SJSA1 (cell line): ENCODE measurements around the gene UPP2. TPM values are rescaled to one million over a fixed set of nuclear protein-coding genes. Genes with fewer than 3 reads are reported as not detected.

Experiments used
- DNase-seq, 2 experiments: peaks; one replicate each; pipeline ENCODE4 v3.0.0-alpha.2; 2015 to 2020; ENCODE audit warnings: low spot score in 2 of 2, low read depth in 1 of 2
- H3K27ac ChIP-seq: fragments of 250-450 bp; sonication (Bioruptor Pico); 2 replicates; pipeline ENCODE4 v1.5.1; 2020; ENCODE audit warnings: mild to moderate bottlenecking, moderate library complexity
- H3K27me3 ChIP-seq: fragments of 250-450 bp; sonication (Bioruptor Pico); replicated peaks from 2 replicates; pipeline ENCODE4 v1.5.1; 2020; ENCODE audit warnings: mild to moderate bottlenecking, moderate library complexity
- H3K36me3 ChIP-seq: fragments of 250-450 bp; sonication (Bioruptor Pico); 2 replicates; pipeline ENCODE4 v1.5.1; 2020; ENCODE audit warnings: mild to moderate bottlenecking
- H3K4me1 ChIP-seq: fragments of 250-450 bp; sonication (Bioruptor Pico); replicated peaks from 2 replicates; pipeline ENCODE4 v1.6.1; 2021; ENCODE audit warnings: mild to moderate bottlenecking
- H3K4me3 ChIP-seq: fragments of 250-450 bp; sonication (Bioruptor Pico); 2 replicates; pipeline ENCODE4 v1.5.1; 2020; ENCODE audit warnings: mild to moderate bottlenecking
- H3K9me3 ChIP-seq: fragments of 250-450 bp; sonication (Bioruptor Pico); replicated peaks from 2 replicates; pipeline ENCODE4 v1.5.1; 2020; ENCODE audit warnings: mild to moderate bottlenecking
- total RNA-seq: library from RNA; depleted of rRNA; stranded (reverse); fragments of >200 nt; shearing (Covaris generic); gene quantifications from 2 replicates; pipeline ENCODE4 v1.2.3, GENCODE V29; 2014

The UPP2 gene
- total RNA-seq, 1 experiment from 2014 or later: not detected

GRCh38 chr2:158140201-158140600 lies 38.5 kb downstream of the UPP2 start:
- no peak overlapping the region for H3K27ac ChIP-seq
- no peaks in the 10 kb centered on the region for H3K9me3 ChIP-seq
- no peaks in the 10 kb centered on the region for H3K4me1 ChIP-seq
- 0 out of 2 replicates have a peak, but pooled peaks cover 2% of the 10 kb centered on the region for H3K27me3 ChIP-seq
- DNase-seq: no peak
- no peak overlapping the region for H3K4me3 ChIP-seq
- no peaks in the 10 kb centered on the region for H3K36me3 ChIP-seq

- no peak for DNase-seq
- H3K9me3 ChIP-seq: no peaks in the 10 kb centered on the region
- H3K27ac ChIP-seq: no peak overlapping the region
- no peak overlapping the region for H3K4me3 ChIP-seq
- H3K4me1 ChIP-seq: no peaks in the 10 kb centered on the region
- 0 out of 2 replicates have a peak, but pooled peaks cover 2% of the 10 kb centered on the region for H3K27me3 ChIP-seq
- H3K36me3 ChIP-seq: no peaks in the 10 kb centered on the region
Observed at GRCh38 chr2:158142165-158142564, 40.5 kb downstream of the UPP2 start.

GRCh38 chr2:158142568-158143332 lies 41.1 kb downstream of the UPP2 start:
- H3K4me1 ChIP-seq: no peaks in the 10 kb centered on the region
- 0 out of 2 replicates have a peak, but pooled peaks cover 2% of the 10 kb centered on the region for H3K27me3 ChIP-seq
- no peak for DNase-seq

GRCh38 chr2:158143703-158144360 lies 42.2 kb downstream of the UPP2 start:
- Histone ChIP-seq H3K36me3 (no peaks in the 10 kb centered on the region), H3K27me3 (0 out of 2 replicates have a peak, but pooled peaks cover 2% of the 10 kb centered on the region), H3K27ac (no peak overlapping the region), H3K4me3 (no peak overlapping the region), H3K9me3 (no peaks in the 10 kb centered on the region), H3K4me1 (no peaks in the 10 kb centered on the region)
- DNase-seq: no peak

More at GRCh38 chr2:158142568-158143332, 41.1 kb downstream of the UPP2 start:
- Histone ChIP-seq H3K4me3 (no peak overlapping the region), H3K9me3 (no peaks in the 10 kb centered on the region), H3K36me3 (no peaks in the 10 kb centered on the region), H3K27ac (no peak overlapping the region)

DNA sequence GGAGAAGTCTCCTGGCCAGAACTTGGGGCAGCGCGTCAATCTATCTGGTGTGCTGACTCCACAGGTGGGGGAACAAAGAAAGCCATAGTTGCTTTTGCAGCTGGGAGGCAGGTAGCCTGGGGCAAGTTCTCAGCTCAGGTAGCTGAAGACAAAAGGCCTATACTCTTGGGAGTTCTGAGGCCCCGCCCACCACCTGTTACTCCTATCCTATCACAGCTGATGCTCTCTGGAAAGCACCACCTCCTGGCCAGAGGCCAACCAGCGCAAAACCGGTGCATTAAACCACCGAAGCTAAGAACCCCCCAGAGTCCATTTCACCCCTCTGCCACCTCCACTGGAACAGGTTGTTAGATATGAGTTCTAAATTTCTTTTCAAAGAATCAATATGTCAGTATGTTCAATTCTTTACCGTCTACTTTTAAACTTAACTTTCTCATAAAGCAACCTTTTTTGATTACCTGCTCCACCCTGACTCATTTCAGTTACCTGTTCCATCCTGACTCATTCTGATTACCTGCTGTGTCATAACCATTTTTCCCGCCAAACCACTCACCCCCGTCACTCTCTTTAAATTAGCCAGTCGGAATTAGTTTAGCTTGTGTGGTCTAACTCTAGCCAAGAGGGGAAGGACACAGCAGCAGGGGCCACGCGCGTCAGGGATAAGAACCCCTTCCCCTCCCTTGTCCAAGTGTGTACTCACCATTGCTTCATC lies 43.4 kb downstream of the UPP2 start:
- no peak for DNase-seq
- Histone ChIP-seq H3K9me3 (no peaks in the 10 kb centered on the region), H3K4me3 (no peak overlapping the region), H3K27ac (no peak overlapping the region), H3K4me1 (no peaks in the 10 kb centered on the region), H3K27me3 (0 out of 2 replicates have a peak, but pooled peaks cover 2% of the 10 kb centered on the region), H3K36me3 (no peaks in the 10 kb centered on the region)

DNA sequence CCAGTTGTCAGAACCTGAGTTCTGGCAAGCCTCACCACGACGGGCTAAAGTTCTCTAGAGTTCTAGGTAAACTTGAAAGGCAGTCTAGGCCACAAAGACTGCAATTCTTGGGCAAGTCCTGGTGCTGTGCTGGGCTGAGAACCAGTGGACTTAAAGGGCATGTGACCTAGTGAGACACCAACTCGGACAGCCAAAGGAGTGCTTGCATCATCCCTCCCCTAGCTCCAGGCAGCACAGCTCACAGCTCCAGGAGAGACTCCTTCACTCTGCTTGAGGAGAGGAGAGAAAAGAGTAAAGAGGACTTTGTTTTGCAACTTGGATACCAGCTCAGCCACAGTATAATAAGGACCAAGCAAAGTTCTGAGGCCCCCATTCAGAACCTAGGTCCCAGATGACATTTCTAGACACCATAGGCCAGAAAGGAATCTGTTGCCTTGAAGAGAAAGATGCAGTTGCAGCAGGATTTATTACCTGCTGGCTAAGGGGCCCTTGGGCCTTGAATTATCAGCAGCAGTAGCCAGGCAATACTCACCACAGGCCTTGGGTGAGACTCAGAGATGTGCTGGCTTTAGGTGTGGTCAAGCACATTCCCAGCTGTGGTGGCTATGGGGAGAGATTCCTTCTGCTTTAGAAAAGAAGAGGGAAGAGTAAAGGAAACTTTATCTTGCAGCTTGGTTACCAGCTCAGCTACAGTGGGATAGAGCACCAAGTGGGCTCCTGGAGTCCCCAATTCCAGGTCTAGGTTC lies 51.8 kb downstream of the UPP2 start:
- no peaks in the 10 kb centered on the region for H3K27me3 ChIP-seq
- H3K9me3 ChIP-seq: no peaks in the 10 kb centered on the region
- no peak overlapping the region for H3K4me3 ChIP-seq
- no peak overlapping the region for H3K27ac ChIP-seq
- no peak for DNase-seq
- no peaks in the 10 kb centered on the region for H3K36me3 ChIP-seq
- H3K4me1 ChIP-seq: 0 out of 2 replicates have a peak, but pooled peaks cover 3% of the 10 kb centered on the region

GRCh38 chr2:158154596-158154995 lies 52.9 kb downstream of the UPP2 start:
- Histone ChIP-seq H3K4me3 (no peak overlapping the region), H3K27me3 (no peaks in the 10 kb centered on the region), H3K27ac (no peak overlapping the region), H3K36me3 (no peaks in the 10 kb centered on the region), H3K9me3 (no peaks in the 10 kb centered on the region), H3K4me1 (0 out of 2 replicates have a peak, but pooled peaks cover 3% of the 10 kb centered on the region)
- no peak for DNase-seq

DNA sequence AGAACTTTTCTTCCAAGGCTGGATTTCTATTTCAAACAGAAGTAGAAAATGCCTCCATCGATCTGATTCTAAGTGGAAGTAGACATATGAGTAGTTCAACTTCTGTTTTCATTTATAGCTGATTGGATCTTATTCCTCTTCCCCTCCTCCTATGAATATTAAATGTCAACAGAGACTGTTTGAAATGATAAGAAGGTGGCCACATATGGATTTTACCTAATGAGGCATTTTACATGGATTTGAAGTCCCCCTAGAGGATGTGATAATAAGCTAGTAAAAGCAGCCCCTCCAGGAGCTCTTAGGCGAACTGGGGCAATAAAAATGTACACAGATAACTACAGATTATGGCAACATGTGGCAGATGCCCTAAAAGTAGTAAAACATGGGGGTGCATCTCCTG lies 71.0 kb downstream of the UPP2 start:
- no peaks in the 10 kb centered on the region for H3K9me3 ChIP-seq
- no peaks in the 10 kb centered on the region; the same call in 1 of the 2 replicates for H3K27me3 ChIP-seq
- no peak overlapping the region for H3K4me3 ChIP-seq
- no peak overlapping the region for H3K27ac ChIP-seq
- no peak for DNase-seq
- no peaks in the 10 kb centered on the region for H3K36me3 ChIP-seq
- H3K4me1 ChIP-seq: no peaks in the 10 kb centered on the region

DNA sequence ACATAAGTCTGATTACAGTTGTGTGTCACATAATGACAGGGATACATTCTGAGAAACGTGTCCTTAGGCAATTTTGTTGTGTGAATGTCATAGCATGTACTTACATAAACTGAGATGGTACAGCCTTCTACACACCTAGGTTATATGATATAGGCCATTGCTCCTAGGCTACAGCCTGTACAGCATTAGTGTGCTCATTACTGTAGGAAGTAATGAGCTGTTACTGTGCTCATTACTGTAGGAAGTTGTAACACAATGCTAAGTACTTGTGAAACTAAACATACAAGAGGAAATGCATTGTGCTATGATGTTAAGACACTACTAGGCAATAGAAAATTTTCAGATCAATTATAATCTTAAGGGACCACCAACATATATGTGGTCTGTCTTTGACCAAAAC lies 72.8 kb downstream of the UPP2 start:
- H3K4me3 ChIP-seq: no peak overlapping the region

DNA sequence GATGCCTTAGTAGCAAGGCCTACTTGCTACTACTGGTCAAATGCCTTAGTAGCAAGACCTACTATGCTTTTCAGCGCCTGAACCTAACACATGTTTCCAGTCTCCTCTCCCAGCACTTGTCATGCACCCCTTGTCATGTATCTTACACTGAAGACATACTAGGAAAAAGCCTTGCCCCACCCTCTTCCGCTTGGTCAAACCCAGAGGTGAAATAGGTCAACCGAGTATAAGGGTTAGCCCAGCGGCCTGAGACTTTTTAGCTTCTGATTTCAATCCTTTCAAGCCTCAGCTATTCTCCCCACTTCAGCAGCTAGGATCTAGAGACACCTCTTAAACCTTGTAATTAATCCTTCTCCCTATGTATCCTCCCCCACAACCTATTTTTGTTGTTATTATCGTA lies 73.3 kb downstream of the UPP2 start:
- H3K27me3 ChIP-seq: no peaks in the 10 kb centered on the region; the same call in 1 of the 2 replicates
- no peaks in the 10 kb centered on the region for H3K4me1 ChIP-seq
- H3K36me3 ChIP-seq: no peaks in the 10 kb centered on the region
- no peak overlapping the region for H3K27ac ChIP-seq
- no peaks in the 10 kb centered on the region for H3K9me3 ChIP-seq
- H3K4me3 ChIP-seq: no peak overlapping the region
- no peak for DNase-seq

More for the DNA sequence above, 72.8 kb downstream of the UPP2 start:
- H3K4me1 ChIP-seq: no peaks in the 10 kb centered on the region
- no peaks in the 10 kb centered on the region for H3K9me3 ChIP-seq
- no peak for DNase-seq
- H3K36me3 ChIP-seq: no peaks in the 10 kb centered on the region
- H3K27ac ChIP-seq: no peak overlapping the region
- H3K27me3 ChIP-seq: no peaks in the 10 kb centered on the region; the same call in 1 of the 2 replicates

GRCh38 chr2:158178646-158179045 lies 77.0 kb downstream of the UPP2 start:
- H3K36me3 ChIP-seq: no peaks in the 10 kb centered on the region
- H3K27me3 ChIP-seq: no peaks in the 10 kb centered on the region
- H3K4me1 ChIP-seq: no peaks in the 10 kb centered on the region
- H3K9me3 ChIP-seq: no peaks in the 10 kb centered on the region
- no peak for DNase-seq
- H3K4me3 ChIP-seq: no peak overlapping the region
- no peak overlapping the region for H3K27ac ChIP-seq

- H3K27me3 ChIP-seq: no peaks in the 10 kb centered on the region
Observed at GRCh38 chr2:158179660-158180059, 78.0 kb downstream of the UPP2 start.

DNA sequence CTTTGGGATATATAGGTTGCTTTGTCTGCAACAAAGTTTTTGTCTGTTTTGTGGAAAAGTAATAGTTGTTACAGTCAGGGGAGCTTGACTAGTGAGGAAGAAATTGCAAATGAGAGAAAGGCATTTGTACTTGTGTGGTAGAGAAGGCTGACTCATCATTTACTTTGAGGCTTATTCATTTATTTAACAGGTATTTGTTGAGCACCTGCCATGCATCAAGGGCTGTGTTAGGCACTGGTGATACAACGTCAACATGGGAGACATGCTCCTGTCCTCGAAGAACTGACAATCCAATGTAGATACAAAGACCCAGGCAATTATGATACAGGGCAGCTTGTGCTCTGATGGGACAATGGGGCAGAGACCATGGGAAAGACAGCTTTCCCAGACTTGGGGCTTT lies 79.5 kb downstream of the UPP2 start:
- H3K36me3 ChIP-seq: no peaks in the 10 kb centered on the region
- no peak overlapping the region for H3K4me3 ChIP-seq
- H3K27ac ChIP-seq: no peak overlapping the region
- H3K9me3 ChIP-seq: no peaks in the 10 kb centered on the region
- H3K27me3 ChIP-seq: no peaks in the 10 kb centered on the region
- H3K4me1 ChIP-seq: no peaks in the 10 kb centered on the region
- DNase-seq: no peak

More at GRCh38 chr2:158179660-158180059, 78.0 kb downstream of the UPP2 start:
- Histone ChIP-seq H3K9me3 (no peaks in the 10 kb centered on the region), H3K4me3 (no peak overlapping the region), H3K4me1 (no peaks in the 10 kb centered on the region), H3K36me3 (no peaks in the 10 kb centered on the region), H3K27ac (no peak overlapping the region)
- DNase-seq: no peak
